NCI-H128 (cell line): ENCODE results near the gene PCDH9.

Source experiments
- DNase-seq: peaks from one replicate; lab custom pipeline; 2025; ENCODE audit not compliant: unreplicated experiment; lab: John Stamatoyannopoulos, UW

PCDH9 gene

DNA sequence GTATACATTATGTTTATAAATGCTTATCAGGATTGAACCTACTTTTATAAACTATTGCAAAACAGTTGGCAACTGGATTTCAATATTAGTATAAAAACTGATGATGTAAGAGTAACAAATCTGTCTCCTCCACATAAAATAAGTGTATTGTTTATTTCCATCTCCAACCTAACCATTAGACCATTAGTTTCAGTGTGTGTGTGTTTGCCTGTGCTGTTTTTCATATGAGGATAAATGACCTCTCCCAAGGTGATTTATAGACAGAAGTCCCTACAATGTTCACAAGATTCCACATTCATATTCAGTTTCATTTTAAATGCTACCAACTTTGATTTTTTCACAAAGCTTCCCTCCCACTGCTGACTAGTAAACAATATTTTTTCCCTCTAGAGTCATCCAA lies 871.6 kb downstream of the PCDH9 start:
- no peak for DNase-seq

DNA sequence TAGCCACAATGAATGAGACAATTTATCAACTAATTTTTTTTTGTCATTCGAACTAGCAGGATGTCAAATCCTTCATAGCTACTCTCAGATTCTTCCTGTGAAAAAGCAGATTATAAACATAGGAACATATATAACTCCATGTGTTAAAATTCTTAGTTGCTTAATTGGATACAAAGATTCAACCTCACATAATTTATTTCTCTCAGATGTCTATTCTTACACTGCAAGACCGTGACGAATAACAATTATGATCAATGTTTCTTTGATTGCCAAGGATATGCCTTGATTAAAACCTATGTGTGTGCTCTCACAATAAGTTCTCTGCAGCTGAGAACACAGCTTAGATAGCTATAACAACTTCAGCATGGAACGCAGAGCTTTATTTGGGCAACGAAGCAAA lies 872.7 kb downstream of the PCDH9 start:
- DNase-seq, result no peak

DNA sequence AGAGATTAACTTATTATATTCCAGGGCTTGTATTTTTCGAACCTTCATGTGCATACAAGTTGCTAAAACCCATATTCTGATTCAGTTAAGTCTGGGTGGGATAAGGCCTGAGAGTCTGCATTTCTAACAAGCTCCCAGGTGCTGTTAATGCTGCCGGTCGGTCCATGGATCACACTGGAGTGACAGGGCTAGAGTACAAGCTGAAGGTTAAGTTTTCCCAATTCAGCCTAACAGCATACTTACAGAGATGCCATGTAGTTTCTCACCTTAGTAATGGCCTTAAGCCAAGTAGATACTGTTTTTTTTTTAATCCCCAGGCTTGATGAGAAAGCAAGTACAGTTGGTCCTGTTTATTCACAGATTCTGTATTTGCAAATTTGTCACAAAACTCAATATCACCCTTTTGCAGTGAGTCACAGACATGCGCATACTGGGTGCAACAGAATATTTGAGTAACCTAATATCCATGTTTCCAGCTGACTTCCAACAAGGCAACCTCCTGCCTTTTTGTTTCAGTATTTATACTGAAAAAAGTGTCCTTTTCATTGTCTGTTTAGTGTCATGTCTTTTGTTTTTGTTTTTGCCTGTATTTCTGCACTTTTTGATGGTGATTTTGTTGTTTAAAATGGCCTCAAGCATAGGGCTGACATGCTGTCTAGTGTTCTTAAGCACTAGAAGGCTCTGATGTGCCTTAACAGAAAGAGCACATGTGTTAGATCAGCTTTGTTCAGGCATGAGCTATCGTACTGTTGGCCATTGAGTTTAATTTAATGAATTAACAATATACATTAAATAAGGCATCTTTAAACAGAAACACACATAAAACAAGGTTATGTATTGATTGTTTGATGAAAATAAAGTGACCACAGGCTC lies 875.0 kb downstream of the PCDH9 start:
- DNase-seq, result no peak

DNA sequence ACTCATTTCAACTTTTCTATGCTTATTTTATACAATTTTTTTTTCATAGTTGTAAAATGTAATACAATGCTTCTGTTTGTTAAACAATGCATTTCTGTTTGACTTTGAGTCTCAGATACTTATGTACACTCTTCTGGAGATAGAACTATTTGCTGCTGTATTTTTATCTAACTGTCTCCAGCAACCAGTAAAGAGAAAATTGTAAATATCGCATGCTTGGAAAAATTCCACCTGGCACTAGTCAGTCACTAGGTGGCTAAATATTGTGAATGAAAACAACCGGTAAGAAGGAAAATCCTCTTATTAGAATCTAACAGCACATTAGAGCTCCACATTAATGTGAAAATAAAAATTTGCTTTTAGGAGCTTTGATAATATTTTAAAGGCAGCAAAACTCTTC lies 876.5 kb downstream of the PCDH9 start:
- no peak for DNase-seq

DNA sequence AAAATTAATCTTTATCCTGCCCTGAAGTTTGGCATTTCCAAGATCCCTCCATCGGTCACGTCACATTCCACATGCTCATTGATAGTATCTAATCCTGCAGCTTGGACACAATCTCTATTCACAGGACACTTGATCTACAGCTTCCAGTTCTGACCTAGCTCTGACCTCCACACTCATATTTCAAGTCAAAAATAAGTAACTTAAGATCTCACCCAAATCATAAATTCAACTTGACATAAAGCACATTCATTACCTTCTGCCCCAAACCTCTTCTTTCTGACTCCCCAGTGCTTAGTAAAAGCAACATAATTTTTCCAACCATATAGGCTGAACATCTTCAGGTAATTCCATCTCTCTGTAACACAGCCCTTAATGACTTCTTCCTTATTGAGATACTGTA lies 880.2 kb downstream of the PCDH9 start:
- no peak for DNase-seq

DNA sequence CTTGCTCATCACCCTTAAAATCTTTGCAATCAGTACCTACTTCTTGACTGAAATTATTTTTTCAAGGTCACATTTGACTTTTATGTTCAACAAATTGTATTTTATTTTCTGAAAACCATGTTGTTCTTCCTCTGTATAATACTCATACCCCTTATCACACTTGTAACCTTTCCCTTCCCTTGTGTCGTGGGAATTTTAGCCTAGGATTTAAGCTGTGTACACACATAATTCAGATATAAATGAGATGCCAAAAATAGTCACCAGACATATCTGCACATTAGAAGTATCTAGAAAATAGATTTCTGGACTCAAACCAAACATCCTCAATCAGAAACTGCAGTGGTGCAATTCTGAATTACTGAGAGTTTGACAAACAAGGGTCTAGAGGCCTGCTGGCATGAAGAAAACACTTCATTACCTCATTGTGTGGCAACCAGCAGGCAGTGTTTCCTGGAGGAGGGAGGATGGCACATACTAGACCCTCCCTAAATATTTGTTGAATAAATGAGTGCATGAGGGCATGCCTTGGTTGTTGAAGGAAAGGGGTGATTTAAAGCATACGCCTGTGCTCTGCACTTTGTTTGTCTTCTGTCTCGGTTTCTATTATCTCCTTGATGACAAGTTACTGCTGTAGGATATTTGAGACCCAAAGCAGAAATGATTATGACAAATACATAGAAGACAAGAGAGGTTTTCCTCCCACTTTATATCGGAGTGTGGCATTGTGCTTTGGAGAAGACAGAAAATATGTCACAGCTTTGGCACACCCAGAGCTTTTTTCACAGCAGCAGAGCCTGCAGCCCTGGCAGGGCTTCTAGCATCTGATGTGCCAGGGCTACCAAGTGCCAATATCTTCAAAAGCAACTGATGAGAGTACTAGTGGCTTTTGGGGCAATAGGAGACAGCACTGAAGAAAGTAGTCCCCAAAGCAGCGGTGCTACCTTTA lies 881.1 kb downstream of the PCDH9 start:
- no peak for DNase-seq

DNA sequence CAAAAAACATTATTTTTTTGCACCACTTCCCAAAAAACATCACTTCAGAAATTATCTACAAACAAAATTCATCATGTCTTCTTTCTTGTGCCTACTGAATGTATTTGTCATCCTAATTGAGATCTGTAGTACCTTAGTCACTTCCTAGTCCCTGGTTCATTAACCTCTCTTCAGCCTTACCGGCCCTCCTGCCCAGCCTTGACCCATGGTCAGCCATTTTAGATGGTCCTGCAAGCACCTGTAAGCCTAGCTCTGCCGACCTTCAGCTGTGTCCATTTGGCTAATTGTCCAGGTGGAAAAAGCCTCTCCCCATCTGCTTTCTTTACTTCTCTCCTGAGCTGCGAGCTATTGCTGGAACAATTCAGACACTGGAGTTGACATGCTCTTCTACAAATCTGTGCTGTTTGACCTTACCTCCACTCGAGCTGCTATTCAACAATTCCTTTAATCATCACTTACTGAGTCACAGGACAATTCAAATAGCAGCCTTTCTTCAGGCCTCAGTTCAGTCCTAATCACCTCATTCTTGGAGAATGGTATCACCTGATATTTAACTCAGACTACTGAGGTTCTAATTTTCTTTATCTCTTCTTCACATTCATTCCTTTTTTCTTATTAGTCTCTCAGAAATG lies 882.5 kb downstream of the PCDH9 start:
- no peak for DNase-seq

DNA sequence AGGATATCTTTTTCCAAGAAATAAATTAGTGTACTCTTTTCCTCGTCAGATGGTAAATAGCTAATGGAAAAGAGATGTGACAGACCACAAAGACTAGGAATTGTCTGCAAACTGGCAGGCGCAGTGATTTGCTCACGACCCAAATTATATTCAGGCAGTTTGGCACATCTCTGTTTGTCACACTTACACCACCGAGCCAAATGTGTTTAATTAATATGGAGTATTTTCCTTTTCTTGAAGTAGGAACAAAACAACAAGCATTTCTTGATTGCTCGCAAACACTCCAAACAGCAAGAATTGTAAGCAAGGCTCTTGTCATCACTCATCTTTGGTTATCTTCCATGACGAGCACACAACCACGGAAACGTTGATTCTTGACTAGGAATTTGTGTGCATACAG lies 884.2 kb downstream of the PCDH9 start:
- DNase-seq, result no peak

DNA sequence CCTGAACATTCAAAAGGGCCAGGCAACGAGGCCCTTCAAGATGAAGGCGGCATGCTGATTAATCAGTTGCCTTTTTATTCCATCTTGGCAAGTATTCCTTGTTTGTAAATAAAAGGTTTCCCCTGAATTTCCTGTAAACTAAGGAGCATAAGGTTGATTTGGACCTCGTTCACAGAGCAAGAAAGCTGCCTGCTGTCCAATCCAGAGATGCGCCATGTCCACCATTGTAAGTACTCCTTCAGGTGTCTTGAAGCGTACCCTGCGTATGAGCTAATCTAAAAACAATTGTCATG lies 884.7 kb downstream of the PCDH9 start:
- no peak for DNase-seq

DNA sequence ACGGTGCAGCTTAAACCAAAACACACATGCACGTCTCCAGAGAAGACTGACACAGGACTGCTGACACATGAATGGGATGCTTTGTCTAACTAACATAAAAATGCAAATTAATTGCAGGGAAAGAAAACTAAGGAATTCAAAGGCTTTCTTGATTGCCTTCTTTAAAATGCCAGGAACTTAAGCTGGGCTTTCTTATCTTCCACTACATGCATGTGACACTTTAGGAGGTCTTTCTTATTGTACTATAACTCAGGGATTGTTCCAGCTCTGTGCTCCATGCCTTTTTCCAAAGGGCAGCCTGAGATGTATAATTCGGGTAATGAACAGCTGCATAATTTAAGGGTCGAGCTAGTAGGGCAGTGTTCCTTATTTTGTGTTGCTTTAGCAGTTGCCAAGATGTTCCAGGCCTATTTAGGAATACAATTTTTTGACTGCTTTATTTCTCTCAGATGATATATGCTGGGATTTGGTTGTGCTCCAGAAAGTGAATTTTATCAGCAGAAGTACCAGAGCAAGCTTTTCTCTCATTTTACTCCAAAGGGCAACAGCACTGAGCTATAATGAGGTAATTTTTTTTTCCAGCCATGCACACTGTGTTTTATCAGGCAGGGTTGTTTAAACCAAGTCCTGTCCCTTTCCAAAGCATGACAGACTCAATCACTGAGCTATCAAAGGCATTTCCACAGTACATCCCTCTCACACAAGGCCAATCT lies 885.2 kb downstream of the PCDH9 start:
- no peak for DNase-seq

DNA sequence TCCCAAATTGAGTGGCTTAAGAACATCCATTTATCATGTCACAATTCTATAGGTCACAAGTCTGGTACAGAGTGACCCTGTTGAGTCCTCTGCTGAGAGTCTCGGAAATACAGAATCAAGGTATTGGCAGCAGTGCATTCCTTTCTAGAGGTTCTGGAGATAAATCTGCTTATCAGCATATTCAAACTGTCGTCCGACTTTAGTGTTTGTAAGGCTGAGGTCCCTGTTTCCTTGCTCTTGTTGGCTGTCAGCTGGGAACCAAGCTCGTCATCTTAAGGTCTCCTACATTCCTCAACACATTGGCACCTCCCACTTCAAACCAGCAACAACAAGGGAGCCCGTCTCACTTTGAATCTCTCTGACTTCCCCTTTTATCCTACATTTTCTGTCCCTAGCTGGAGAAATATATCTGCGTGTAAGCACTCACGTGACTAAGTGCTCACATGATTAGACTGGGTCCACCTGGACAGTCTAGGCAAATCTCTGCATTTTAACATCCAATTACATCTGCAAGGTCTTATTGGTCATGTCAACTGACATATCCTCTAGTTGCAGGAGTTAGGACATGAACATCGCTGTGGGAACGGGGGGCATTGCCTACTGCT lies 886.8 kb downstream of the PCDH9 start:
- DNase-seq, result no peak

DNA sequence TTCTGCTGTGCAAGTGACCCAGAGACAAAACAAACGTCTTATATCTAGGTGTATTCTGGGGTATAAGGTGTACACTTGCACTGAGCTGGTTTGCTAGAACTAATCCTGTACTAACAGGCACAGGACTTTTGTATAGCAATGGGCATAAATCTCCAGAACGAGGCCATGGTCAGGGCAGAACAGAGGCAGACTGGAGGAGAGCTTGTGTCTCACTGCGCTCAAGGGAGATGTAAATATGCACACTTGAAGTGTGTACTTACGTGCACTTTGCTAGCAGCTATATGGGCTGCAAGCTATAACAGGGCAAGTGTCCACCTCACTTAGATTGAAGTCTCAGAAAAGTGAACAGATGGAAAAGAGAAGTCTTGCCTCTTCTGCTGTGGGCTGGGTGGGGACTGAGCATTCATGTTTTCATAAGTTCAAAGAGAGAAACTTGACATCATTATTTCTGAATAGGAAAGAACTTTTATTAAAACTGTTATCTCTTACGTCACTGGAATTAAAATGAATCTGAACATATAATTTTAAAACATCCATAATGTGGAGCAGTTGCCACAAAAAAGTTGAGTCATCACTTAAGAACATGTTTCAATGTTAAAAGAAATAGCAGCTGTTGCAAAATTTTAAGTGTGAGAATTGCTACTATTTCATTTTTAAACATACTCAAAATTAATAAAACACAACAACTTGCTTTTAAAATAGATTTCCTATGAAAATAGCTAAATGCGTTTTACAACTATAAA lies 888.3 kb downstream of the PCDH9 start:
- DNase-seq, result no peak

DNA sequence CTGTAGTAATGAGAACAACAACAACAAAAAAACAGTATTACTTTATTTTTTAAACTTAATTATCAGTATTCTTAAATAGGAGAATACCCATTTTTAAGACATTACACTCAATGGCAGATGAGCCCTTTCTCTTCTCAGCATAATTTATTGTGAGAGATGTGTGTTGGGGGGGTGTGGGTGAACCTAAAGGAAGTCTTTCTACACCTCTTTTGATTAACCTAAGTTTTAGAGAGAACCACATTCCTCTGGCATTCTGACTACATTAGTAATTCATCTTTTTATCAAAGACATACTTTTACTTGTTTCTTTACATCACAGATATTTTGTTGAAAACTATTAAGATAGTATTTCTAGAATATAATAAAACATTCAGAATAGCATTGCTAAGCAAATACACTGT lies 890.9 kb downstream of the PCDH9 start:
- DNase-seq, result no peak

DNA sequence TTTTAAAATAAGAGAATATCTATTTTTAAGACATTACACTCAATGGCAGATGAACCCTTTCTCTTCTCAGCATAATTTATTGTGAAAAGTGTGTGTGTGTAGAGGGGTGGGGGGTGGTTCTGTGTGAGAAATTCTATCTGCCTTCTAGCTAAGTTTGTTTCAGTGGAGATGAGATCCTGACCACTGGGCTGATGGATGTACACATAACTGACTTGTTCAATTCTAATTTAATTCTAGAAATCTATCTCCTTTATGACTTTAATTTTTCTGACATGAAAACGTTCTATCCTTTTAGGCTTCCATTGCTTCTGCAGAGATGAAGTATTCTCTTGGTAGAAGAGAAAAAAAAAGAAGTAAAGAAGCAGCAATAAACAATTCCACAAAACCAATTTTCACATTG lies 891.6 kb downstream of the PCDH9 start:
- no peak for DNase-seq

DNA sequence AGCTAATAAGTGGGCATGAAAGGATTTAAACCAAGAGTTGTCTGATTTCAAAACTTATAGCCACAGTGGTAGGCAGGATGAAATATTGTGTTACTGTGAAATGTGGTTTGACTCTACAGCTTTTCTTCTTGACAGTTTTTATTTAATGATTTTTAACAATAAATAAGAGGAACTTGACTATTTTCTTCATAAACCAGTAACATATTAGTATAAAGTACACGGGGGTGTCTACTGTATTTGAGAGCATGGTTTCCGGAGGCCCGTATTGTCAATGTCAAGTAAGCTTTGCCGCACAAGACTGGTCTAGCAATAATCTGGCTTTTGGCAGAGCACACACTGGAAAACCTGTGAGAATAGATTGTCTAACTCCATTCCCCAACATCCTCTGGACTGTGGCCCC lies 894.5 kb downstream of the PCDH9 start:
- DNase-seq, result no peak

DNA sequence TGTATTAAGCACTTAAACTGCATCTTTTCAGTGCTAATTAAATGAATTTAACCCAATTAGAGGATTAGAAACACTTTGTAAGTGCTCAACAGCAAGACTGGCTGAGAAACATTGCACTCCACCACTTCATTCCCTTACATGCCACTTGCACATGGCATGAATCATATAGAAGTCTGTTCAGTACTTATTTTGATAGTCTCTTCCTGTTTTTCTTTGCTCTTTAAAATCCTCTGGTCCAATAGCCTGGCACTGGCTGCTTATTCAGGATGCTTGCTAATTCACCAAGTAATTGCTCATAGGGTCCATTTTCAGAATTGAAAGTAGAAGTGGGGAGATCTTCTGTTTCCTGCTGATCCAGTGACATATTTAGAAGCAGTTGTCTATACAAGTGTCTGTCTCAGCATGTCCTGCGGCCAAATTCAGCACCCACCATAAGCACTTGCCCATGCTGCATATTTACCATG lies 900.1 kb downstream of the PCDH9 start:
- no peak for DNase-seq

DNA sequence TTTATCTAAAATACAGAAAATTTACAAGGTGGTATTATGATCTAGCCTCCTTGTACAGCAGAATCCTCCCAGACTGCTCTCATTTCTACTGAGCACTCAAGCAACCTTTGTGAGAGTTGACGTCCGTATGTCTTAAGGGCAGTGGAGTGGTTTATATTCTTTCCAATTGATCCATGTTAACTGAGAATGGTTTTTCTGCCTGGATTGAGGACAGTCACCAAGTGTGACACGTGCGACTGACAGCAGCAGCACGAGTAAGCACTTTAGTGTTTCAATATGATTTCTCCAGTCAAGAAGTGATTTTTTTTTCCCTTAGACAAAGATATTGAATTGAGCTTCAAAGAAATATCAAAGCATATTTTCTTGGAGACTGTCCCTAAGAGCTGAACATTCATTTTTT lies 901.7 kb downstream of the PCDH9 start:
- DNase-seq, result no peak

DNA sequence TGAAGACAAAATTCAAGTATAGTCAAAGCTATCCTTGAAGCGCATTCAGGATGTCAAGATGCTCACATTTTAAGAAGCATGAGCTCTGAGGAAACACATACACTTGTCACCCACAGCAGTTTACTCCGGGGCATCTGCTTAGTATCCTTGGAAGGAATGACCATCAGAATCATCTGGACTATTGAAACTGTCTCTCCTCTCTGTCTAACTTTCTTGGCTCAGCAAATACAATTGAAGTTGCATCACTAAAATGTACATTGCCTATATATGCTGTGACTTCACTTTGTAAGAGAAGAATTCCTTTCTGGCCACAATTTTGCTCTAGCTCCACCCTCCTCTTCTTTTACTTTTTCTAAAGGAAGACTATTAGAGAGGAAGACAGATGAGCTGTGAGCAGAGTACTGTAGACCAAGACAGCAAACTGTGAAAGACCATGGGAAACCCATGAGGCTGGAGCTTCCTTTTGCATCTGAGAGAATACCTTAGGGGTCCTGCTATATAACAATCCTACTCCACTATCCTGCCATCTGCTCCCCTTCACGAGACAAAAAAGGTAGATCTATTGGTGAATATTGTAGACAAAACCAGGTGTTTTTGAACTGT lies 906.3 kb downstream of the PCDH9 start:
- DNase-seq, result no peak

DNA sequence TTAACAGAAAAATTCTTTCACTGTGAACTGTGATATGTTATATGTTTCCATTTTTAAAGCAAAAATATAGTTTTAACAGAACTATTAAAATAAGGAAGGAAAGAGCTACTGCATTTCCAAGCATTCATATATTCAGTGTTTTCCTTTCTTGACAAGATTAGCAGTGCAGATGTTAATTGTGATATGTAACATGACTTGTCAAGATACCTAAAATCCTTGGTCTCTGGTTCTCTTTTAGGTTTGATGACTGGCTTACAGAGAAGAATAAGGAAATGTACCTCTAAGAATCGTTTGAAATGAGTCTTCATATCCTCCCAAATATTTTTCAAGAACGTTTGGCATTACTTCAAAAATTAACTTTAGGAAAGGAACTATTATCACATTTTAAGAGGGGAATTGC lies 907.2 kb downstream of the PCDH9 start:
- no peak for DNase-seq
